ENCODE measurements around the gene TBC1D17.

Gene TBC1D17

DNA sequence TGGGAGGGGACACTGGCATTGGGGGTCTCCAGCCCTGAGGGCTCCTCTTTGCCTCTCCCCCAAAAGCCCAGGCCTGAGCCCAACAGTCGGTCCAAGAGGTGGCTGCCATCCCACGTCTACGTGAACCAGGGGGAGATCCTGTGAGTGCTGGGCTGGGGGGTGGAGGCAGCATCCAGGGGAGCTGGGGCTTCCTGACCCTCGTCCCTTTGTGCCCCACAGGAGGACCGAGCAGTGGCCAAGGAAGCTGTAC is 19.7 kb upstream of the TBC1D17 start:
- Histone ChIP-seq H3K4me3 (IDR thresholded peaks at IDR 0.05; ENCODE audit: insufficient read depth, low read depth, low read length) (no peak overlapping the region), H4K20me1 (ENCODE audit: insufficient read depth) (no peaks in the 10 kb centered on the region), H3K4me1 (ENCODE audit: low read depth, poor library complexity, severe bottlenecking) (peaks cover 2% of the 10 kb centered on the region), H3K4me2 (no peak overlapping the region), H3K9ac (no peak overlapping the region), H3K27me3 (ENCODE audit: insufficient read depth, low read depth) (no peaks in the 10 kb centered on the region), H3K36me3 (ENCODE audit: insufficient read depth) (no peaks in the 10 kb centered on the region), H2AFZ (ENCODE audit: low read depth) (no peak overlapping the region), H3K27ac (no peak overlapping the region), H3K79me2 (ENCODE audit: insufficient read depth, low read depth) (peaks cover 18% of the 10 kb centered on the region; the same call in 1 of the 2 replicates)
- TF ChIP-seq CTCF (conservative IDR thresholded peaks at IDR 0.05; ENCODE audit: low read depth, low read length) = no peak

- Histone ChIP-seq H3K4me1 (ENCODE audit: low read depth, poor library complexity, severe bottlenecking) (no peaks in the 10 kb centered on the region), H3K4me2 (no peak overlapping the region), H3K27me3 (ENCODE audit: insufficient read depth, low read depth) (no peaks in the 10 kb centered on the region), H3K36me3 (ENCODE audit: insufficient read depth) (no peaks in the 10 kb centered on the region), H3K9ac (no peak overlapping the region), H3K79me2 (ENCODE audit: insufficient read depth, low read depth) (peaks cover 12% of the 10 kb centered on the region; the same call in 1 of the 2 replicates), H3K27ac (no peak overlapping the region), H3K4me3 (IDR thresholded peaks at IDR 0.05; ENCODE audit: insufficient read depth, low read depth, low read length) (no peak overlapping the region), H4K20me1 (ENCODE audit: insufficient read depth) (no peaks in the 10 kb centered on the region), H2AFZ (ENCODE audit: low read depth) (no peak overlapping the region)
- TF ChIP-seq CTCF (conservative IDR thresholded peaks at IDR 0.05; ENCODE audit: low read depth, low read length) = no peak
These were observed 19.2 kb upstream of the TBC1D17 start for GRCh38 chr19:49858088-49858985.

GRCh38 chr19:49859682-49860335 is 17.7 kb upstream of the TBC1D17 start:
- Histone ChIP-seq H3K27me3 (ENCODE audit: insufficient read depth, low read depth) (no peaks in the 10 kb centered on the region), H2AFZ (ENCODE audit: low read depth) (no peak overlapping the region), H3K27ac (no peak overlapping the region)

More at GRCh38 chr19:49859682-49860335, 17.7 kb upstream of the TBC1D17 start:
- H3K4me3 ChIP-seq (IDR thresholded peaks at IDR 0.05; ENCODE audit: insufficient read depth, low read depth, low read length) = no peak overlapping the region
- peaks cover 5% of the 10 kb centered on the region; the same call in 1 of the 2 replicates for H3K36me3 ChIP-seq (ENCODE audit: insufficient read depth)
- no peak overlapping the region for H3K9ac ChIP-seq
- no peaks in the 10 kb centered on the region for H3K79me2 ChIP-seq (ENCODE audit: insufficient read depth, low read depth)
- H4K20me1 ChIP-seq (ENCODE audit: insufficient read depth) = no peaks in the 10 kb centered on the region
- no peaks in the 10 kb centered on the region for H3K4me1 ChIP-seq (ENCODE audit: low read depth, poor library complexity, severe bottlenecking)
- no peak overlapping the region for H3K4me2 ChIP-seq
- TF ChIP-seq CTCF (conservative IDR thresholded peaks at IDR 0.05; ENCODE audit: low read depth, low read length) = no peak
